ENCODE results near the gene MXD3.

Gene MXD3

DNA sequence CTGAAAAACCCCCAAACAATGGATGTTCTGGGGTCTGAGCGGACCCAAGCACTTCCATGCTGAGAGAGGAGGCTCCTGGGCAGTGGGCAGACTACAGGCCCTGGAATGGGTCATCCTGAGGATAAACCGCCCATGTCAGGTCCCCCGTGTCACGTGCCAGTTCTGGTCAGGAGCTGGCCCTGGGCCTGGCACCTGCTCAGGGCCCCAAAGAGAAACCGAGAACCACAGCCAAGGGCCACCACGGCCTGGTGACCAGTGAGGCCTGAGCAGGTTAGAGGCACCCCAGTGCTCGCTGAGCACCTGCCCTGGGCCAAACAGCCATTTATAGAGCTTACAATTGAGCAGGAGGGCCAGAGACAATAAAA is 24.0 kb upstream of the MXD3 start:
- H3K27ac Mint-ChIP-seq = no peak overlapping the region
- H3K9me3 Mint-ChIP-seq = peaks cover 8% of the 10 kb centered on the region

DNA sequence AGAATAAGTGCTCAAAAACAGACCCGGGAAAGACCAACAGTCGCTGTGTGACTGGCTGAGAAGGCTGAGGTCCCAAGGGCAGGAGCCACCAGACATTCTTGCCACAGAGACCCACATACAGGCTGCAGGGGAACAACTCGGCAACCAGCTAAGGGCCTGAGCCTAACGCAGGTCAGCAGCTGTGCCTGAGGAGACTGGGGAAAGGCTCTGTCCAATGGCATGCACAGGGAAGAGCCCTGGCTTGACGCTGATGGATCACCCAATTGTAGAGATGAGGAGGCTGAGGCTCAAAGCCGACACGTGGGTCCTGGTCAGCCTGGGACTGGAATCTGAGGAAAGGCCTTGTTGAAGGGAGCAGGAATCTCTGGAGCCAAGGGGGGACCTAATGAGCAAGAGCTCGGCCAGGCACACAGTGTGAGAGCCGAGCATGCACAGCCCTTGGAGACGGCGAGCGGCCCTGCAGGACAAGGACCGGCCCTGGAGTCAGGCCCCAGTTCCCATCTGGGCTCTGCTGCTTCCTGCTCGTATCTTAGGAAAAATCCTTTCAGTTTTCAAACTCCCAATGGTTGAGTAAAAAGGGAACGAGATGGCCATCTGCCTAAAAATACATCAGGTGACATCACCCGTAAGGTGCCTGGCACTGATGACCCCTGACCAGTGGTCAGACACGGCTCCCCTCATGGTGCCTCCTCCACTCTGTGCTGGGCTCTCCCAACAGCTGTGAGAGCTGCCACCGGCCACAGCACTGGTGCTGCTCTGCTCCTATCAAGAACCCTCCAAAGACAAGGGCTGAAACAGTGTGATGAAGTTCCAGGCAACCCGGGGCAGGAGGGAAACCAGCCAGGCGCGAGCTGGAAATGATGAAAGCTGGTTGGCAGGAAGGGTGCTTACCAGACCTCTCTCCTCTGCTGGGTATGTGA is 23.3 kb upstream of the MXD3 start:
- Mint-ChIP-seq H3K36me3 (ENCODE audit: low read depth) (peaks cover 50% of the 10 kb centered on the region), H3K4me1 (ENCODE audit: low read depth) (peaks cover 12% of the 10 kb centered on the region), H3K27me3 (ENCODE audit: low read depth) (no peaks in the 10 kb centered on the region), H3K9me3 (peaks cover 8% of the 10 kb centered on the region), H3K4me3 (no peak overlapping the region), H3K27ac (no peak overlapping the region)

More for the DNA sequence above, 24.0 kb upstream of the MXD3 start:
- H3K36me3 Mint-ChIP-seq (ENCODE audit: low read depth) = peaks cover 47% of the 10 kb centered on the region
- peaks cover 12% of the 10 kb centered on the region for H3K4me1 Mint-ChIP-seq (ENCODE audit: low read depth)
- no peaks in the 10 kb centered on the region for H3K27me3 Mint-ChIP-seq (ENCODE audit: low read depth)
- H3K4me3 Mint-ChIP-seq = no peak overlapping the region

DNA sequence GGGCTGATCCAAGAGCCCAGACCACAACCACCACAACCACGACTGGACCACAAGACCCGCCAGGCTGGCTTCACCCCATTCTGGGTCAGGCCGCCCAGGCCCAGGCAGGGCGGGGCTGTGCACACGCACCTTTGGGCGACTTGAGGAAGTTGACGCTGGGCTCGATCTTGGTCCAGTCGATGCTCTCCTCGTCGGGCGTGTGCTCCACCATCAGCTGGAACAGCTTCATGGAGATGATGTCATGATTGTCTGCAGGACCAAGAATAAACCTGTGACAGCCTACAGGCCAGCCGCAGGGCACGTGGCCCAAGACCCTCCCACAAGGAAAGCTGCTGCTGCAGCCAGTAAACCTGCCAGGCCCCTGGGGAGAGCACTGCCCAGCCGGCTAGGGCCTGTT is 22.5 kb upstream of the MXD3 start:
- no peaks in the 10 kb centered on the region for H3K9me3 Mint-ChIP-seq
- H3K4me1 Mint-ChIP-seq (ENCODE audit: low read depth) = peaks cover 4% of the 10 kb centered on the region
- H3K36me3 Mint-ChIP-seq (ENCODE audit: low read depth) = peaks cover 41% of the 10 kb centered on the region
- H3K27me3 Mint-ChIP-seq (ENCODE audit: low read depth) = no peaks in the 10 kb centered on the region
- no peak overlapping the region for H3K27ac Mint-ChIP-seq
- H3K4me3 Mint-ChIP-seq = no peak overlapping the region

DNA sequence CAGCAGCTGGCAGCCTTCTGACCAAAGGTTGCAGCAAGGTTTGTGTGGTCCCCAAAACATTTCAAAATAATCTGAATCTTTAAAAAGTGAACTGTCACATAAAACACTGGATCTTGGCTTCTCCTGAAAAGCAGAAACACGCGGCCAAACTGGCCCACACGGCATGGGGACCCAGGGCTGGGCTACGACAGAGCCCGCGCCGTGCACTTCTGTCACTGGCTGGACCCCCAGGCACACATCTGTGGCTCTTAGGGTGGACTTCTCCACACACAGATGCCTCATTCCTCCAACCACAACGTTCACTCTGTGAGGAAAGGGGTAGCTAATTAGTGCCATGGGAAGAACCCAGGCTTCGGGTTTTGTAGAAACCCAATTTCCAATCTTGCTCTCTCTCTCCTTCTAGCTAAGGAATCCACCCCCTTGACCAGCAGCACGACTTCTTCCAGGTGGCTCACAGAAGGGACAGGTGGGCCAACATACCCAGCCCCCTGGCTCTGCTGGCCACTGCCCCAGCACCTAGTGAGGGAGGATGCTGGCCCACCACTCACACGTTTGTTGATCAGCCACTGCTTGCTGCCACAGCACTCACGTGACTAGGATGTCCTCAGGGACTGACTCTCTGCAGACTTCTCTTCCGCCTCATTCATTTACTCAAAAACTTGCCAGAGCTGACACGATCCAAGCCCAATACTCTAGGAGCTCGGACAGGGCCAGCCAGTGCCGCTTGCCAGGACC is 21.9 kb upstream of the MXD3 start:
- no peak overlapping the region for H3K27ac Mint-ChIP-seq
- H3K4me1 Mint-ChIP-seq (ENCODE audit: low read depth) = peaks cover 4% of the 10 kb centered on the region

DNA sequence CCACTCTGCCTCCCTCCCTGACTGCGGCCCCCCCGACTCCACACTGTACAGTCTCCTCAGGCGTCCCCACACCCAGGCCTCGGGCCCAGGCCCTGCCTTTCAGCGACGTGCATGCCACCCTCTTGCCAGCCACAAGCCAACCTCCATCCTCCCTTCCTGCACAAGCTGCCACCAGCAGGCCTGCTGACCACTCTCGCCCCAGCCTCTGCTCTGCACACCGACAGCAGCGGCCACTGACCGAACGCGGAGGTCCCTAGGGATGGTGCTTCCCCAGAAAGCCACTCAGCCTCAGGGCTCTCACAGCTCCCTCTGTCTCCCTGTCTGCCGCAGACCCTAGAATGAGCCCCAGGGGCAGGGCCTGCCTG is 21.2 kb upstream of the MXD3 start:
- no peaks in the 10 kb centered on the region for H3K27me3 Mint-ChIP-seq (ENCODE audit: low read depth)
- H3K36me3 Mint-ChIP-seq (ENCODE audit: low read depth) = peaks cover 36% of the 10 kb centered on the region
- no peaks in the 10 kb centered on the region for H3K9me3 Mint-ChIP-seq
- no peak overlapping the region for H3K4me3 Mint-ChIP-seq
- H3K4me1 Mint-ChIP-seq (ENCODE audit: low read depth) = peaks cover 4% of the 10 kb centered on the region
- no peak overlapping the region for H3K27ac Mint-ChIP-seq

More for the DNA sequence above, 21.9 kb upstream of the MXD3 start:
- H3K27me3 Mint-ChIP-seq (ENCODE audit: low read depth) = no peaks in the 10 kb centered on the region
- H3K4me3 Mint-ChIP-seq = no peak overlapping the region
- H3K9me3 Mint-ChIP-seq = no peaks in the 10 kb centered on the region
- peaks cover 36% of the 10 kb centered on the region for H3K36me3 Mint-ChIP-seq (ENCODE audit: low read depth)

DNA sequence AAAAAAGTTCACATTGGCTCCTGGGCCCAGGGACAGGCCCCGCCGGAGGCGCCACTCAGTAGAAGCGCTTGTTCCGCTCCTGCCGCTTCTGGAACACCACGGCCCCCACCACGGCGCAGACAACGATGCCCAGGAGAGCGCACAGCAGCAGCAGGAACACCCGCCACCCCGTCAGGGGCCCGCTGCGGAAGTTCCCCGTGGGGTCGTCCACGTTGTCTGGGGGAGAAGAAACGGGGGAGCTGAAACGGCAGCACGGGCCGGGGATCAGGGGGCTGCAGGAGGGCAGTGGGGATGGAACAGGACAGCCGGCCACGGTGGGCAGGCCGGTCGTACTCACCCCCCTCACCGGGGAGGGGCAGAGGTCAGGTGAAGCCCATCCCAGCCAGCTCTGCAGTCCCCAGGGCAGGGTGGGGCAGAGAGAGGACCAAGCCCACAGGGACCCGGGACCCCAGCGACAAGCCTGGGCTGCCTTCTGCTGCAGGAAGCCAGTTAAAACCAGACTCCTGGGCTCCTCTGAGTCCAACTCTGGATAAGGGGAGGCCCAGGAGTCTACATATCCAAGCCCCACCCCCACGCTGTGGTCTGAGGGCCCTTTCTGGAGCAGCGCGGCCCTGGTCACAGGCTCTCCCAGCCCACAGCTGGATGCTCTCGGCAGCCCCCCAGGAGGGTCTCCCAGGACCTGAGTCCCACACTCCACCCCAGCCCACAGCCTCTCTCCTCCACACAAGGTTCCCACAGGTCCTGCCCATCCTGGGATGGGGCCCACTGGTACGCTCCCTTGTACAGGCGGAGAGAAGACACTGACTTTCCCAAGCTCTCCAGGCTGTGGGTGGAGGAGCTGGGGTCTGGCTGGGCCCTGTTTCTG is 20.6 kb upstream of the MXD3 start:
- Mint-ChIP-seq H3K9me3 (no peaks in the 10 kb centered on the region), H3K4me1 (ENCODE audit: low read depth) (peaks cover 6% of the 10 kb centered on the region), H3K27me3 (ENCODE audit: low read depth) (no peaks in the 10 kb centered on the region), H3K4me3 (no peak overlapping the region), H3K27ac (no peak overlapping the region), H3K36me3 (ENCODE audit: low read depth) (peaks cover 41% of the 10 kb centered on the region)

DNA sequence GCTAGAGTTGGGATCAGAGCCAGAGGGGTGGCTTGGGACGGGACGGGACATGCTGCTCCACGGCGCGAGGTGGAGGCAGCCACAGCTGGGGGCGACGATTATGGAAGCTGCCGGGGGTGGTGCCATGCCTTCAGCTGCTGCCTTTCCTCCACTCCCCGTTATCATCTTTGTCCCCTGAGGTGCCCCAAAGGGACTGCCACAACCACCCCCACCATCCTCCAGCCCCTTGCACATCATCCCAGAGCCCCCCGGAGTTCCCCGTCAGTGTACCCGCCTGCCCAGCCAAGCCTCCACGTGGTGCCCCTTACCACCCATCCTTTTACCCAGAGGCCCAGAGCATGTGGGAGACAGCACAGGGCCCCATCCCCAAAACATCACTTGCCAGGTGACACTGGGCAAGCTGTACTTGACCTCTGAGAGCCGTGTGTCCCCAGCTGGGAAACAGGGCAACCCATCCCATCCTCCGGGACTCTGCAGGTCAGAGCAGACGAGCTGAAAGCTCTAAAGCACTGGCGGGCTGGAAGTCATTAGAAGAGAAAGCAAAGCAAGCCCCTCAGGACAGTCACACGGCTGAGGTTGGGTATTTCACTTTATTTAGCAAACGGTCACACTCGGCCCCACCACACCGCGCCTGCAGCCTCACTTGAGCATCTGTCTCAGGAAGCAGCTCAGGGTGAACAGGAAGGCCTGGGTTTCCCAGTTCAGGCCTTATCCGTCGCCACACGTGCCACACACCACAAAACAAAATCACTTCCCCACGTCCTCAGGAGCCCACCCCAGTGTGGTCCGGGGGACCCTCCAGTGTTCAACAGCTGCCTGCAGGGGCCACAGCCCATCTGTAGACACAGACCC is 19.5 kb upstream of the MXD3 start:
- Mint-ChIP-seq H3K4me3 (no peak overlapping the region), H3K9me3 (no peaks in the 10 kb centered on the region), H3K4me1 (ENCODE audit: low read depth) (peaks cover 6% of the 10 kb centered on the region), H3K27ac (no peak overlapping the region), H3K27me3 (ENCODE audit: low read depth) (no peaks in the 10 kb centered on the region), H3K36me3 (ENCODE audit: low read depth) (peaks cover 39% of the 10 kb centered on the region)

DNA sequence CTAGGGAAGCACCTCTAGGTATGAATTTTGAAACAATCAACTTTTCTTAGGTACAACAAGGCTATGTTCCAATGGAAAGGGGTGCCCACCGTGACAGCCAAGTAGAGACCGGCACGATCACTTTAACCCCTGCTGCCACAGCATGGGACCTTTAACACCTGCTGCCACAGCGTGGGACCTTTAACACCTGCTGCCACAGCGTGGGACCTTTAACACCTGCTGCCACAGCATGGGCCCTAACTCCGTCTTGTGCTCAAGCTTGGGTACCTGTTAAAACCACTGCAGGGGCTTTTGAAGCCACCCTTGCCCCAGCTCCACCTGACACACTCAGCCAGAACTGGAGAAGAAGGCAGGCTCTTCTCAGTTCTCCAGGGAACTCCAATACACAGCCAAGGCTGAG is 18.2 kb upstream of the MXD3 start:
- H3K27me3 Mint-ChIP-seq (ENCODE audit: low read depth) = no peaks in the 10 kb centered on the region
- no peak overlapping the region for H3K4me3 Mint-ChIP-seq
- peaks cover 32% of the 10 kb centered on the region for H3K36me3 Mint-ChIP-seq (ENCODE audit: low read depth)

DNA sequence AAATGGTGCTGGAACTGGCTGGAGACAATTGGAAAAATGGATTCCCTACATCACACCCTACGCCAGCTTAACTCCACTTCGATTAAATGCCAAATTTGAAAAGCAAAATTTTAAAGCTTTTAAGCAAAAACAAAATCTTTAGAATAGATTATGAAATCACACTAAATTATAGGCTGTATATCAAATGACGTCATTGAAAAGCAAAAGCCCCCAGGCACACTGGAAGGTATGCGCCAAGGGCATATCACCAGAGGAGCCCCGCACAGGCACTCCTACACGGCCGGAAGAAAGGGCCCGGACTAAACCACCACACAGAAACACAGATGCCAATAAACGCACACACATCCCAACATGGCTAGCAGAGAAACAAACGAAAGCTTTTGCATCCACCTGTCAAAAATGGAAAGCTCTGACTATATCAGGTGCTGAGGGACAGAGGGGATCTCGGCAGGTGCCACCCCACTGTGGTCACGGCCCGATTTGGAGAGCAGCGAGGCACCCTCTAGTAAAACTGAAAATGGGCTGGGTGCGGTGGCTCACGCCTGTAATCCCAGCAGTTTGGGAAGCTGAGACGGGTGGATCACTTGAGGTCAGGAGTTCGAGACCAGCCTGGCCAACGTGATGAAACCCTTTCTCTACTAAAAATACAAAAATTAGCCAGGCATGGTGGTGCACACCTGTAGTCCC is 17.0 kb upstream of the MXD3 start:
- Mint-ChIP-seq H3K27me3 (ENCODE audit: low read depth) (no peaks in the 10 kb centered on the region), H3K9me3 (no peaks in the 10 kb centered on the region), H3K27ac (no peak overlapping the region), H3K4me1 (ENCODE audit: low read depth) (peaks cover 8% of the 10 kb centered on the region), H3K4me3 (no peak overlapping the region), H3K36me3 (ENCODE audit: low read depth) (peaks cover 25% of the 10 kb centered on the region)

More for the DNA sequence above, 18.2 kb upstream of the MXD3 start:
- no peaks in the 10 kb centered on the region for H3K9me3 Mint-ChIP-seq
- H3K4me1 Mint-ChIP-seq (ENCODE audit: low read depth) = peaks cover 6% of the 10 kb centered on the region
- no peak overlapping the region for H3K27ac Mint-ChIP-seq

DNA sequence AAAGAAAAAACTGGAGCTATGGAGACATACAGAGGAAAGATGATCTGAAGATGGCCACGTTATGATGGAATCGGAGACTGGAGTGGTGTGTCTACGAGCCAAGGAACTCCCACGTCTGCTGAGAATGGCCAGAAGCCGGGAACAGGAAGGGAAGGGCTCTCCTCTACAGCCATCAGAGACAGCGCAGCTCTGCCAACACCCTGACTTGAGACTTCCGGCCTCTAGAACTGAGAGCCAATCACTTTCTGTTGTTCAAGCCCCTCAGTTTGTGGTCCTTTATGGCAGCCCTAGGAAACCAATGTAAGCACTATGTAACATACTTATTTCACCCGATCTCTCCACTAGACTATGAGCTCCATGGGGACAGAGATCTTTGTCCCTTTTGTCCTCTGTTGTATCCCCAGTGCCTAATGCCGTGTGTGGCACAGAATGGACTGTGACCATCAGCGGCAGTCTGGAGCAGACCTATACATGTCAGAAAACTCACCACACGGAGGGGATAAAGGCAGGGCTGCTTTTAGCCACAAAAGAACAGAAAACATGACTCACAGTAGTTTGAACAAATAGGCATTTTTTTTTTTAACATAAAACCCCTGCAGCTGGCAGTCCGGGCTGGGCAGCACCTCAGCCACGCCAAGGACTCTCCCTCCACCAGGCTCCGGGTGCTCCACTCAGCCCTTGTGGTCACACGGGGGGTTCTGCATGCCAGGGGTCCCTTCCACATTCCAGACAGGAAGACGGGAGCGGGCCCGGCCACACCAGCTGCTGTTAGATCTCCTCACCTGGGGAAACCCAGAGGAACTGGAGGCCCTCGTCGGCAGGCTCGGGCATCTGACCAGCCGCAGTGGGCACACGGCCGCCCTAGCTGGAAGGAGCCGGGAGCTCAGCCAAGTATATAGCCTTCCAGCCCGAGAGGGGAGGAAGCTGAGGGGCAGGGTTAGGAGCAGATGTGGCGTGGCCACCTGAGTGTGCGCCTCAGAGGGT is 16.1 kb upstream of the MXD3 start:
- Mint-ChIP-seq H3K27ac (no peak overlapping the region), H3K4me3 (no peak overlapping the region), H3K4me1 (ENCODE audit: low read depth) (peaks cover 8% of the 10 kb centered on the region), H3K27me3 (ENCODE audit: low read depth) (no peaks in the 10 kb centered on the region), H3K36me3 (ENCODE audit: low read depth) (peaks cover 19% of the 10 kb centered on the region), H3K9me3 (no peaks in the 10 kb centered on the region)

DNA sequence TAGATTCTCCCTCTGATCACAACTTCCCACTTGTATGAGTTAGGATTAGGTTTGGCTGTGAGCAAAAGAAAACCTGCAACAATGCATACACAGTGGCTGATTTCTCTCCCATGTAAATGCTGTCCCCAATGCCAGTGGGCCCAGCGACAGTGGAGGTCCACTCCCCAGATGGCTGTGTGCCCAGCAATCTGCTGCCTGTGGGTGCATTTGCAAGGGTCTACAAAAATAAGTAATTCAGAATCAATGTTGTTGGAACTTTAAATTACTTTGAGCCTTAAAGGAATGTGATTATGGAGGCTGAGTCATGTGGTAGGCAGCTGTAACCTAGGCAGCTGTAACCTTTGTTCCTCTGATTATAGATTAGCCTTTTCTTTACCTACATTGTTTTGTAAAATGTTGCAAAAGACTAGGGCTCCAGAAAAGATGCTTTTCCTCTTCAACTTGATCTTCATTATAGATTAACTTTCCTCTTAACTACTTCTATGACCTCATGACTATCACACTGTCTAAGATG is 14.2 kb upstream of the MXD3 start:
- H3K27me3 Mint-ChIP-seq (ENCODE audit: low read depth) = no peaks in the 10 kb centered on the region
- H3K9me3 Mint-ChIP-seq = no peaks in the 10 kb centered on the region
- H3K27ac Mint-ChIP-seq = no peak overlapping the region
- H3K36me3 Mint-ChIP-seq (ENCODE audit: low read depth) = peaks cover 18% of the 10 kb centered on the region
- no peak overlapping the region for H3K4me3 Mint-ChIP-seq
- H3K4me1 Mint-ChIP-seq (ENCODE audit: low read depth) = peaks cover 8% of the 10 kb centered on the region

DNA sequence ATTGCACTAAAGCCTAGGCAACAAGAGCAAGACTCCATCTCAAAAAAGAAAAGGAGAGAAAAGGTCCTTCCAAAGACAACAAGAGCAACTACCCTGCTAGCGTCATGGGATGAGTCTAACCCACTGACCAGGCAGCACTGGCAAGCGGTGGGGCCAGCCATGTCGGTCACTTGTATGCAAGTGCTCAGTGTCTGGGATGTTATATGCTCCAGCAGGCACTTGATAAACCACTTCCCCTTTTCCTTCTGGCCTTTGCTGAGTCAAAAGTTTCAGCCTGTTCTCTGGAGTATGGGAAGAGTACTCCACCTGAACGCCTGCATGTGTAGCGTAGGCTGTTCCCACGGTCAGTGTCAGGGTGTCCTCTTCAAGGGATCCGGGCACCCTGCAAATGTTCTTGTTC is 9.2 kb upstream of the MXD3 start:
- Mint-ChIP-seq H3K36me3 (ENCODE audit: low read depth) (peaks cover 10% of the 10 kb centered on the region), H3K27me3 (ENCODE audit: low read depth) (no peaks in the 10 kb centered on the region), H3K4me3 (no peak overlapping the region), H3K9me3 (peaks cover 7% of the 10 kb centered on the region), H3K27ac (no peak overlapping the region), H3K4me1 (ENCODE audit: low read depth) (peaks cover 18% of the 10 kb centered on the region)
